Testis (tissue), 2 donors: ENCODE measurements around the gene KLK7.

Source experiments
- POLR2A ChIP-seq: fragments of 450-650 bp; IDR thresholded peaks from one replicate; pipeline ENCODE4 v1.6.1; 2017; ENCODE audit warnings: antibody characterized with exemption, mild to moderate bottlenecking, moderate library complexity
- TF ChIP-seq, protein P1 (sequence below), 3 experiments: fragments of 450-650 bp in 2 of 3; fragments of 200-600 bp in 1 of 3; sonication (generic) in 1 of 3; IDR thresholded peaks; one replicate each; pipeline ENCODE4 v1.5.1; 2016 to 2019; ENCODE audit warnings: antibody characterized with exemption in 3 of 3, mild to moderate bottlenecking in 2 of 3, moderate library complexity in 1 of 3

DNA sequence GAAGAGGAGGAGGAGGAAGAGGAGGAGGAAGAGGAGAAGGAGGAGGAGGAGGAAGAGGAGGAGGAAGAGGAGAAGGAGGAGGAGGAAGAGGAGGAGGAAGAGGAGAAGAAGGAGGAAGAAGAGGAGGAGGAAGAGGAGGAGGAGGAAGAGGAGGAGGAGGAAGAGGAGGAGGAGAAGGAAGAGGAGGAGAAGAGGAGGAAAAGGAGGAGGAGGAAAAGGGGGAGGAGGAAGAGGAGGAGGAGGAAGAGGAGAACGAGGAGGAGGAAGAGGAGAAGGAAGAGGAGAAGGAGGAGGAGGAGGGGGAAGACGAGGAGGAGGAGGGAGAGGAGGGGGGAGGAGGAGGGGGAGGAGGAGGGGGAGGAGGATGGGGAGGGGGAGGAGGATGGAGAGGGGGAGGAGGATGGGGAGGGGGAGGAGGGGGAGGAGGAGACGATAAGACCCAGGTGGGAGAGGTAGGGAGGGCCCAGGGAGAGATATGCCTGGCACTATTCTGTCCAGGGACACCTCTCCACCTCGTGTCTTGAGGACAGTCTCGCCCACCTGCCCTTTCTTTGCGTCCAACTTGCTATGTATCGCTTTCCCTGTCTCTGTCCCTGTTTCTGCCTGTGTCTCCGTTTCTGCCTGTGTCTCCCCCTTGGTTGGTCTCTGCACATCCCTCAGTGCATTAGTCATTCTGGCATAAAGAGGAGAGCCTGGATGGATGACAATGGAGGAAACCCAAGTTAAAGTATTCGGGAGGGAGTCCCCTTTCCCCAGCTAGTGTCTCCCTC, 23.8 kb downstream of the KLK7 start:
- TF ChIP-seq, protein P1, sequence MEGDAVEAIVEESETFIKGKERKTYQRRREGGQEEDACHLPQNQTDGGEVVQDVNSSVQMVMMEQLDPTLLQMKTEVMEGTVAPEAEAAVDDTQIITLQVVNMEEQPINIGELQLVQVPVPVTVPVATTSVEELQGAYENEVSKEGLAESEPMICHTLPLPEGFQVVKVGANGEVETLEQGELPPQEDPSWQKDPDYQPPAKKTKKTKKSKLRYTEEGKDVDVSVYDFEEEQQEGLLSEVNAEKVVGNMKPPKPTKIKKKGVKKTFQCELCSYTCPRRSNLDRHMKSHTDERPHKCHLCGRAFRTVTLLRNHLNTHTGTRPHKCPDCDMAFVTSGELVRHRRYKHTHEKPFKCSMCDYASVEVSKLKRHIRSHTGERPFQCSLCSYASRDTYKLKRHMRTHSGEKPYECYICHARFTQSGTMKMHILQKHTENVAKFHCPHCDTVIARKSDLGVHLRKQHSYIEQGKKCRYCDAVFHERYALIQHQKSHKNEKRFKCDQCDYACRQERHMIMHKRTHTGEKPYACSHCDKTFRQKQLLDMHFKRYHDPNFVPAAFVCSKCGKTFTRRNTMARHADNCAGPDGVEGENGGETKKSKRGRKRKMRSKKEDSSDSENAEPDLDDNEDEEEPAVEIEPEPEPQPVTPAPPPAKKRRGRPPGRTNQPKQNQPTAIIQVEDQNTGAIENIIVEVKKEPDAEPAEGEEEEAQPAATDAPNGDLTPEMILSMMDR (IDR thresholded peaks at IDR 0.05): no peak
- TF ChIP-seq POLR2A: no peak
